HG02763 (cell line): ENCODE results near the gene SPRED2.

Source experiments
- ATAC-seq: cut with Tn5 transposase; IDR thresholded peaks from one replicate; pipeline ENCODE4 v1.9.1; 2021; ENCODE audit warnings: mild to moderate bottlenecking, moderate library complexity; ENCODE audit not compliant: unreplicated experiment

Gene SPRED2

DNA sequence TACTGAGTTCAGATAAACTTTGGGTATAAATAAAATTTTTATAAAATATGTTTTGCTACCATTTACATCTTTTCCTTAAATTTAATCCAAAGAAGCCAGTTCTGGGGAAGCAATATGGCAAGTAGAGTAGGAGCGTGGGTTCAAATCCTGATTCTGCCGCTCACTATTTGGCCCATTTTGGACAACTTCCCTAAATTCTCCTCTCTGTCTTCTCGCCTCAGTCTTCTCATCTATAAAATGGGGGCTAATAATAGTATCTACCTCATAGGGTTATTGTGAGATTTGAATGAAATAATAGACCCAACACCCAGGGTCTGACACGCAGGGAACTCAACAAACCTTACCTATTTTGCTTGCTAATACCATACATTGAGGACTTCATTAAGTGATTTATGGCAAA lies 145.0 kb downstream of the SPRED2 start:
- ATAC-seq = no peak

DNA sequence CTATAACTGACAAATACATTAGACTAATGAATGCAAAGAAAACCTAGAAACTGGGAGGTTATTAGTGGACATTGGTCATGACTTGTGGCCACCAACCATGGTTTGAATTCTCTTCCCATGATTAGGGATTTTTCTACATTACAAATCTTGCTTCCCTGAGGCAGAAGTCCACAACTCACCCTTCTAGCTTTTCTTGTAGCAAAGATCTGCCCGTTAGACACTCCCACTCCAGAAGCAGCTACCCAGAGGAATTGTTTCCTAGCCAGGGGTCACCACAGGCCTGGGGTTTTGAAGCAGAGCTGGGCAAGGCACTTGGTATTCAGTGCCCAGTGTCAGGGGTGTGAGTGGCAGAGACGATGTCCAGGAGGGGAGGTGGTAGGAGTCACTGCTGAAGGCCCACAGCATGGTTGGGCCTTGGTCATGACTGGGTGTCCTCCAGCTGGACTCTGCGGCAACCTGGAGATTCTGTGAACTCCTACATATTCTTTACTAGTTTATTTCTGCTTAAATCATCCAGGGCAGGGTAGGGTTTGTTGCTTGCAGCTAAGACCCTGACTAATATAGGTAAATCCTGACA lies 149.8 kb downstream of the SPRED2 start:
- ATAC-seq = no peak

- no peak for ATAC-seq
Observed at GRCh38 chr2:65281627-65282351, 150.6 kb downstream of the SPRED2 start.

GRCh38 chr2:65279756-65280155 lies 152.6 kb downstream of the SPRED2 start:
- no peak for ATAC-seq

GRCh38 chr2:65278531-65278981 lies 153.8 kb downstream of the SPRED2 start:
- no peak for ATAC-seq

- ATAC-seq = no peak
Observed at GRCh38 chr2:65277791-65278483, 154.5 kb downstream of the SPRED2 start.

DNA sequence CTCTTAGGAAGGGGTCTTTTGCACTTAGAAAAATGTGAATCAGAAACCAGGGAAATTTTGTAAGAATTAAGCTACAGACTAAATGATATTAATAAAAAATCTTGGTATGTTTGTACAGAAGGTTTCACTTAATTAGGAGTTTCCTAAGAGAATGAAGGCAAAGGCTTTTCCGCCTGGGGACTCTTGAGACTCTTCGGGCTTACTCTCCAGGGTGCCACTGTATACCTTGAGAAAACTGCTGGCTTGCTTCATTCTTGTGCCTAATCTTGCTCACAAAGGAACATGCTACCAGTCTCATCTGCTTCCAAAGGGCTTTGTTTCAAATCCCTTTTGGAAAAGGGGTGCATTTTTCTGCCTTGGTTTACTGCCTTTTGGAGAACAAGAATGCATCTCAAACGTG lies 155.3 kb downstream of the SPRED2 start:
- no peak for ATAC-seq

DNA sequence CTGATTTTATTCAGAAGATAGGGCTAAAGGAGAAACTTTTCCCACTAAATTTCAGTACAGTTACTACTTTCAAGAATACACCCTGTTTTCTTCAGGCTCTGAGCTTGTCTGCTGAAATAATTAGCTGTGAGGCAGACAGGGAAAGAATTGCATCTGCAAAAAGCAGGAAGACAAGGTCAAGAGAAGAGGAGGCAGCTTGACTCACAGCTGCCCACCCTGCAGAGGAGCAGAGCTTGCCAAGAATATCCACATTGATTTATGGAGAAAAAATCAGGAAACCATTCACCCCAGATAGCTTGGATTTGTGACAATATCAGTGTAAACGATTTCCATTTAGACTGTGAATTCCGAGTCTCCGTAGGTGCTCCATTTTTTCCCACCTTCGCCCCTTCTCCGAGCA lies 155.8 kb downstream of the SPRED2 start:
- no peak for ATAC-seq

- no peak for ATAC-seq
Observed at GRCh38 chr2:65275141-65275915, 157.1 kb downstream of the SPRED2 start.

GRCh38 chr2:65273344-65273743 lies 159.1 kb downstream of the SPRED2 start:
- ATAC-seq = no peak

GRCh38 chr2:65268957-65269356 lies 163.4 kb downstream of the SPRED2 start:
- no peak for ATAC-seq

DNA sequence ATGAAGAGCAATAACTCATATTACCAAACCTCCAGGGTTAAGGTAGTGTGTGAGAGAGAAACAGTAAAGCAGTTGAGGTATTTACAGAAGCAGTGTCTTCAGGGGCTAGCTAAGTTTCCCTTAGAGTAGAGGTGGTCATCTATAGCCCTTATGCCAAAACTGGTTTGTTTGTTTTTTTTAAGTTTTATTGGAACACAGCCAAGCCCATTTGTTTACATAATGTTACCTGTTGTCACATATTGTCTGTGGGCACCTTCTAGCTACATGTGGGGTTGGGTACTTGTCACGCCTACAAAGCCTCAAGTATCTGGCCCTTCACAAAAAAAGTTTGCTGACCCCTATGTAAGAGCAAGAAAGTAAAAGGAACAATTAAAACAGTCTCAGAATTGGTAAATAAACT lies 165.4 kb downstream of the SPRED2 start:
- no peak for ATAC-seq

GRCh38 chr2:65265671-65266045 lies 166.7 kb downstream of the SPRED2 start:
- ATAC-seq = no peak

DNA sequence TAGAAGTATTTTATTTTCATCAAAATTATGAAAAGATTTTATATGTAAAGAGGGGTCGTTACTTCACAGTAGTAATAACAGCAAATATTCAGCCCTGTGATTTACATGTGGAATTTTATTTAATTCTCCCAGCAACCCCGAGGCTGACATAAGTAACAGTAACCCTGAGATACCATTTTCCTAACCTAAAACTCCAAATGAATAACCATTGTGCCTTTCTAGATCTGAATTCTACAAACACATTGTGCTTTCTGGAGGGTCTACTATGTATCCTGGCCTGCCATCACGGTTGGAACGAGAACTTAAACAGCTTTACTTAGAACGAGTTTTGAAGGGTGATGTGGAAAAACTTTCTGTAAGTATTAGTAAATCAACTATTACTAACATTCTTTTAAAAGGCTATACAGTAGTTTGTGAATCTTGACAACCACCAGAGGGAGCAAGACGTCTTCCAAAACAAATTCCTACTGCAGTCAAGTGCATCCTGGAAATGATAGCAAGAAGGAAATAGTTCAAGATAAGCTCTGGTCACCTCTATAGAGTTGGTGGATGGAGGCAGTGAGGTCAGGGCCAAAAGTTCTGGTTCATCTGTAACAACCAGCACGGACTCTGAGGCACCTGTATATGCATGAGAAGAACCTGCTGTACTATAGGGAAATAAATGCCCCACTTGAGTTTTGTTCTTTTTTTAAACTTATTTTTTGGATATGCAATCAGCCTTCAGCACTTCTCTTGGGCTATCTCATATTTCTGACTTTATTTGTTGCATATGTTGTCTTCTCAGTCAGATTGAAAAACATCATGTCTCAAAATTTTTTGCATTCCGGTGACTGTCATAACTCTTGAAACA lies 167.4 kb downstream of the SPRED2 start:
- no peak for ATAC-seq

DNA sequence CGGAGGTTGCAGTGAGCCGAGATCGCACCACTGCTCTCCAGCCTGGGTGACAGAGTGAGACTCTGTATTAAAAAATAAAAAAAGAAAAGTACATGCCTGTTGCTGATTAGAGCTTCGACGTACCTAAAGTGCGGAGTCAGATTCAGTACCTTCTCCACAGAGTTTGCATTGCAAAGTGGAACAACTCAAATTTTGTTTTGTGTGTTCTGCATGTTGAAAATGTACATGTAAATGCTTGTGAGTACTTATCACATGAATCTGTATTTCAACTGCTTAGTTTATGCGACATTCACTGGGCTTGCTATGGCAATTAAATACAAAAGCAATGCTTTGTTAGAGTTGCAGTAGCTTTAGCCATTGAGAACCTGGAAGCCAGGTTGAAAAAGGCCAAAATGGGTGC lies 168.4 kb downstream of the SPRED2 start:
- ATAC-seq = no peak

- no peak for ATAC-seq
Observed at GRCh38 chr2:65263262-65263661, 169.1 kb downstream of the SPRED2 start.

DNA sequence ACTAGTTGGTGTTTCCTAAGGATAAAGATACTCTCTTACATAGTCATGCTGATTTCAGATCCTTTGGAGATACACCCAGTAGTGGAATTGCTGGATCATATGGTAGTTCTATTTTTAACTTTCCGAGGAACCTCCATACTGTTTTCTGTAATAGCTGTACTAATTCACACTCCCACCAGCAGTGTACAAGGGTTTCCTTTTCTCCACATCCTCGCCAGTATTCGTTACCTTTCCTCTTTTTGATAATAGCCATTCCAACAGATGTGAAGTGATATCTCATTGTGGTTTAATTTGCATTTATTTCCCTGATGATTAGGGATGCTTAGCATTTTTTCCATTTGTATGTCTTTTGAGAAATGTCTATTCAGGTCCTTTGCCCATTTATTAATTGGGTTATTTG lies 170.7 kb downstream of the SPRED2 start:
- ATAC-seq = no peak
